ENCODE results near the gene C1orf21. TPM values are rescaled to one million over a fixed set of nuclear protein-coding genes. Genes with fewer than 3 reads are reported as not detected.
A peak's percentile ranks its signal among the peaks of the same experiment; 100 is the strongest.

Gene C1orf21
- total RNA-seq, 1 donor, result 47.3 TPM

- peak; percentile 98 for DNase-seq (ENCODE audit: low read depth)
- H3K4me3 ChIP-seq (ENCODE audit: low read depth, low read length), result no peak overlapping the region
- TF ChIP-seq CTCF (IDR thresholded peaks at IDR 0.05; ENCODE audit: insufficient read depth, low read length), result no peak
Observed at GRCh38 chr1:184622136-184622823, 235.5 kb downstream of the C1orf21 start.

GRCh38 chr1:184623404-184623803, 236.6 kb downstream of the C1orf21 start:
- DNase-seq (ENCODE audit: low read depth), result no peak
- no peak overlapping the region for H3K4me3 ChIP-seq (ENCODE audit: low read depth, low read length)
- TF ChIP-seq CTCF (IDR thresholded peaks at IDR 0.05; ENCODE audit: insufficient read depth, low read length), result no peak

- no peak overlapping the region for H3K4me3 ChIP-seq (ENCODE audit: low read depth, low read length)
- no peak for TF ChIP-seq CTCF (IDR thresholded peaks at IDR 0.05; ENCODE audit: insufficient read depth, low read length)
- DNase-seq (ENCODE audit: low read depth), result peak; percentile 15
Observed at GRCh38 chr1:184624051-184624450, 237.2 kb downstream of the C1orf21 start.

GRCh38 chr1:184624626-184625025, 237.8 kb downstream of the C1orf21 start:
- H3K4me3 ChIP-seq (ENCODE audit: low read depth, low read length), result no peak overlapping the region
- no peak for DNase-seq (ENCODE audit: low read depth)
- no peak for TF ChIP-seq CTCF (IDR thresholded peaks at IDR 0.05; ENCODE audit: insufficient read depth, low read length)

- no peak overlapping the region for H3K4me3 ChIP-seq (ENCODE audit: low read depth, low read length)
- DNase-seq (ENCODE audit: low read depth), result no peak
- TF ChIP-seq CTCF (IDR thresholded peaks at IDR 0.05; ENCODE audit: insufficient read depth, low read length), result no peak
Observed at GRCh38 chr1:184625271-184625670, 238.4 kb downstream of the C1orf21 start.

GRCh38 chr1:184626076-184627006, 239.5 kb downstream of the C1orf21 start:
- no peak for DNase-seq (ENCODE audit: low read depth)
- no peak overlapping the region for H3K4me3 ChIP-seq (ENCODE audit: low read depth, low read length)
- no peak for TF ChIP-seq CTCF (IDR thresholded peaks at IDR 0.05; ENCODE audit: insufficient read depth, low read length)

All from fibroblast of the aortic adventitia (primary cell).